ENCODE results near the gene IFNL4. TPM values are rescaled to one million over a fixed set of nuclear protein-coding genes. Genes with fewer than 3 reads are reported as not detected.

IFNL4 gene
- total and polyA plus RNA-seq, 9 of the 15 experiments (the other 6 are each of a cell fraction or from before 2014, with no cell fraction given), result not detected

- TF ChIP-seq ZKSCAN8 (CRISPR knock-in tag; IDR thresholded peaks at IDR 0.05) (peak; percentile 65; the same call in 1 of the 2 replicates), CREM (IDR thresholded peaks at IDR 0.05; ENCODE audit: low read depth) (no peak), MED1 (CRISPR knock-in tag; IDR thresholded peaks at IDR 0.05; ENCODE audit: borderline replicate concordance) (no peak), ZNF384 (IDR thresholded peaks at IDR 0.05; ENCODE audit: low read depth, low read length) (no peak), CCAR2 (IDR thresholded peaks at IDR 0.05; ENCODE audit: low read depth, low read length) (no peak), ZNF311 (CRISPR knock-in tag; IDR thresholded peaks at IDR 0.05) (no peak), CBX3 (IDR thresholded peaks at IDR 0.05; ENCODE audit: borderline replicate concordance in 1 of 2, low read length in 2 of 2) (no peak), ZNF408 (CRISPR knock-in tag; IDR thresholded peaks at IDR 0.05; ENCODE audit: low read depth) (no peak), SFPQ (IDR thresholded peaks at IDR 0.05; ENCODE audit: low read depth, low read length) (no peak), JUND (IDR thresholded peaks at IDR 0.05; ENCODE audit: borderline replicate concordance, low read depth, low read length) (no peak), JUND (tag; IDR thresholded peaks at IDR 0.05; ENCODE audit: borderline replicate concordance, low read depth, low read length) (no peak), NCOR1 (IDR thresholded peaks at IDR 0.05) (peak; percentile 44; the same call in 1 of the 2 replicates), NCOA6 (IDR thresholded peaks at IDR 0.05) (no peak), ZFP1 (CRISPR knock-in tag; IDR thresholded peaks at IDR 0.05) (no peak), ZNF140 (CRISPR knock-in tag; IDR thresholded peaks at IDR 0.05) (no peak), SNIP1 (IDR thresholded peaks at IDR 0.05; ENCODE audit: low read depth) (no peak), TFAM (CRISPR knock-in tag; conservative IDR thresholded peaks at IDR 0.05) (no peak), ZNF212 (CRISPR knock-in tag; IDR thresholded peaks at IDR 0.05) (no peak), STAG1 (CRISPR knock-in tag; IDR thresholded peaks at IDR 0.05; ENCODE audit: borderline replicate concordance) (no peak), ZNF445 (CRISPR knock-in tag; IDR thresholded peaks at IDR 0.05; ENCODE audit: low read depth) (no peak), TEAD4 (IDR thresholded peaks at IDR 0.05; ENCODE audit: low read length) (peak; percentile 81), TEAD4 (CRISPR knock-in tag; IDR thresholded peaks at IDR 0.05; ENCODE audit: borderline replicate concordance) (no peak), KDM2B (CRISPR knock-in tag; IDR thresholded peaks at IDR 0.05) (no peak), MEF2D (tag; conservative IDR thresholded peaks at IDR 0.05; ENCODE audit: low read depth) (no peak), ARID1B (IDR thresholded peaks at IDR 0.05) (peak; percentile 44; the same call in 1 of the 2 replicates), ZNF717 (CRISPR knock-in tag; IDR thresholded peaks at IDR 0.05) (no peak), NFE2 (IDR thresholded peaks at IDR 0.05; ENCODE audit: low read depth) (no peak), ZEB2 (IDR thresholded peaks at IDR 0.05) (no peak), SMAD2 (IDR thresholded peaks at IDR 0.05; ENCODE audit: low read depth, low read length) (no peak), ZBTB1 (CRISPR knock-in tag; IDR thresholded peaks at IDR 0.05; ENCODE audit: borderline replicate concordance, low read depth) (no peak), CBFA2T3 (IDR thresholded peaks at IDR 0.05) (peak; percentile 82)
Observed at GRCh38 chr19:39252458-39252857, 3.8 kb upstream of the IFNL4 start (continued).

Measured in K562 (cell line).